A549 (cell line): ENCODE results near the gene NMT1.

ENCODE experiments used
- CEBPB ChIP-seq, 2 experiments: fragments of >200 bp in 1 of 2; sonication (Bioruptor Twin) in 1 of 2; formaldehyde crosslinking in 1 of 2; IDR thresholded peaks; 2 replicates each; pipeline ENCODE4 v1.6.1; 2012 to 2016
- CTCF ChIP-seq: fragments of >200 bp; sonication (Bioruptor Twin); formaldehyde crosslinking; IDR thresholded peaks from 3 replicates; pipeline ENCODE4 v1.5.1; 2016
- EP300 ChIP-seq, 2 experiments: fragments of >200 bp; sonication (Bioruptor Twin); formaldehyde crosslinking; IDR thresholded peaks; 2 replicates in 1 of 2; 3 replicates in 1 of 2; pipeline ENCODE4 v1.6.1; 2016 to 2017
- JUNB ChIP-seq: fragments of >200 bp; sonication (Bioruptor Twin); formaldehyde crosslinking; IDR thresholded peaks from 2 replicates; pipeline ENCODE4 v1.6.1; 2016
- KDM1A ChIP-seq: fragments of 200-600 bp; sonication (generic); IDR thresholded peaks from 2 replicates; pipeline ENCODE4 v1.6.1; 2016; ENCODE audit warnings: low read depth, mild to moderate bottlenecking
- MAX ChIP-seq: IDR thresholded peaks from 2 replicates; pipeline ENCODE4 v1.6.1; 2012
- MYC ChIP-seq: IDR thresholded peaks from 2 replicates; pipeline ENCODE4 v1.6.1; 2012; ENCODE audit warnings: mild to moderate bottlenecking, inconsistent platforms, low read length, improper control_type of control experiment, borderline replicate concordance
- NFE2L2 ChIP-seq: fragments of 150-350 bp; conservative IDR thresholded peaks from 2 replicates; pipeline ENCODE4 v1.6.1; 2014; ENCODE audit warnings: low read length
- PHF8 ChIP-seq: fragments of 200-600 bp; sonication (generic); IDR thresholded peaks from 2 replicates; pipeline ENCODE4 v1.6.1; 2016; ENCODE audit warnings: low read depth, mild to moderate bottlenecking, antibody characterized with exemption, moderate library complexity, borderline replicate concordance
- POLR2A ChIP-seq: IDR thresholded peaks from 2 replicates; pipeline ENCODE4 v1.6.1; 2012; ENCODE audit warnings: mild to moderate bottlenecking, low read length
- POLR2AphosphoS2 ChIP-seq: conservative IDR thresholded peaks from 2 replicates; pipeline ENCODE4 v1.6.1; 2012; ENCODE audit warnings: low read length, improper control_type of control experiment, inconsistent platforms
- RAD21 ChIP-seq, 2 experiments: fragments of >200 bp in 1 of 2; sonication (Bioruptor Twin) in 1 of 2; formaldehyde crosslinking in 1 of 2; IDR thresholded peaks in 1 of 2; conservative IDR thresholded peaks in 1 of 2; 2 replicates in 1 of 2; 3 replicates in 1 of 2; pipeline ENCODE4 v1.6.1; 2012 to 2018; ENCODE audit warnings: inconsistent platforms in 1 of 2
- REST ChIP-seq: fragments of 200-600 bp; sonication (generic); IDR thresholded peaks from 2 replicates; pipeline ENCODE4 v1.6.1; 2016; ENCODE audit warnings: antibody characterized with exemption, mild to moderate bottlenecking, moderate library complexity
- USF2 ChIP-seq: fragments of 450-650 bp; IDR thresholded peaks from 2 replicates; pipeline ENCODE4 v1.6.1; 2014; ENCODE audit warnings: antibody characterized with exemption

GRCh38 chr17:45040459-45040858 is 20.7 kb upstream of the NMT1 start:
- TF ChIP-seq PHF8 (no peak), CTCF (no peak), REST (no peak), KDM1A (no peak), POLR2A (no peak), CEBPB (IDR thresholded peaks at IDR 0.05) (no peak), MAX (no peak), EP300 (IDR thresholded peaks at IDR 0.05) (no peak), JUNB (no peak), NFE2L2 (no peak), RAD21 (conservative IDR thresholded peaks at IDR 0.05 in 1 of 2, IDR thresholded peaks at IDR 0.05 in 1 of 2) (no peak), USF2 (no peak), POLR2AphosphoS2 (no peak), MYC (no peak)
